Inflammatory macrophage (primary cell): ENCODE results near the gene CREB5.
"Not testable (repeated sequence)": the region's sequence is repeated elsewhere in the genome, so short reads cannot be mapped to it uniquely, and the experiment has no call there.

Experiments
- DNase-seq, 2 donors: peaks; one replicate each; pipeline ENCODE4 v3.0.0-alpha.2; 2020 to 2022

CREB5 gene

DNA sequence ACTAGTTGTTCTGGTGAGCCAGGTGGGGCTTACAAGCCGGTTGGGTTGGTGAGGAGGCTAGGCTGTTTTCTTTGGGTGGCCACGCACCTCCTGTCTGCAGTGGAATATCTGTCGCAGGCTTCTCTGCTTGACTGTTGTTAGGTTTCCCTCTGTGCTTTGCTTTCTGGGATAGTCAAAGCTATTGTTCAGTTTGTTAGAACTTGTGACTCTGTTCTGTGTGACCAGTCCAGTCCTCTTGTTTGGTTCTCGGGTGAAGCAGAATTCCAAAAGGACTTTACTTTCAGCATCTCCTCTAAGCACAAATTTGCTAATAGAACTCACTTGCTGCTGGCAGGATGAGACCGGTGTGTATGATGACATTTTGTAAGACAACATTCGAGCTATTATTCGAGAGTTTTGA is 105.3 kb downstream of the CREB5 start:
- DNase-seq = no peak

DNA sequence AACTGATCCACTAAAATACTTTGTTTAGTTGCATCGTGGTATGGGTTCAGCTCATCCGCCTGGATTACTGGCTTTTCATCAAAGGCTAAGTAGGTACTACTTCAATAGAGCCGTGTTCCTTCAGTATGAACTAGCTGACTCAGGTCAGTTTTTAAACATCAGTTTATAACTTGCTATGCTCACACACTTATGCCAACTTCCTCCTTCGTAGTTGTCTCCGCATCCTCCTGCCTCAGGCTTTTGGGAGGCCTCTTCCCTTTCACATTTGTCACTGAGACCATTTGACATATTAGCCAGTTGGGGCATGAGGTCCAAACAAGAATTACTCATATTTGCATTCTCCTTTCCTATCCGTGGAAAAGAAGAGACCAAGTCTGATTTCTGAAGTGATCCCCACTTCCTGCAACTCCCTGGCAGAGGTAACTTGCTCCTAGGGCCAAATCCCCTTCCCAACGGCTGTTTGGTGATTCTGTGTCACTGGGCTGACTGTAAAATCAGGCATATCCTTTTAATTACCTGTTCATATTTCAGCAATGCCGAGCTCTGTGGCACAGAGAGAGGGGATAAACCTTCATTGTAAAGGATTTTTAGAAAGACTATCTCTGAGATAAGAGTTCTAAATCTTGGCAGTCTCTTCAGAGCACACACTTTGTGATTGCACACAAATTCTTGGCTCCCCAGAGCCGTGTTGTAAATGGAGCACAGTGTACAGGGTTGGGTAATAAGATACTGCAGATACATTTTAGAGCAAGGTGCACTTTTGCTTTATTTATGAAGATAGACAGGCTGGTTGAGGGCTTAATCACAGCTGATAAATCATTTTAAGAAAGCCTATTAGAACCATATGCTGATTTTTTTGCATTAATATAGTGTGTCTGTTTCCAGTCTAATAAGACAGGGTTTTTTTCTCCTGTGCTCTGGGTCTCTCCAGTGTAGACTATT is 108.0 kb downstream of the CREB5 start:
- DNase-seq = peak; percentile 47 to 54

DNA sequence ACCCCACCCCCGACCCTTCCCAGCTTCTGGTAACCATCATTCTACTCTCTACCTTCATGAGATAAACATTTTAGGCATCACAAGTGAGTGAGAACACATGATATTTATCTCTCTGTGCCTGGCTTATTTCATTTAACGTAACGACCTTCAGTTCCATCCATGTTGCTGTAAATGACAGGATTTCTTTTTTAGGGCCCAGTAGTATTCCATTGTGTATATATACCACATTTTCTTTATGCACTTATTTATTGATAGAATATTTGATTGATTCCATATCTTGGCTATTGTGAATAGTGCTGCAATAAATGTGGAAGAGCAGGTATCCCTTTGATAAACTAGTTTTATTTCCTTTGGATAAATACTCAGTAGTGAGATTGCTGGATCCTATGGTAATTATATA is 112.7 kb downstream of the CREB5 start:
- no peak for DNase-seq

DNA sequence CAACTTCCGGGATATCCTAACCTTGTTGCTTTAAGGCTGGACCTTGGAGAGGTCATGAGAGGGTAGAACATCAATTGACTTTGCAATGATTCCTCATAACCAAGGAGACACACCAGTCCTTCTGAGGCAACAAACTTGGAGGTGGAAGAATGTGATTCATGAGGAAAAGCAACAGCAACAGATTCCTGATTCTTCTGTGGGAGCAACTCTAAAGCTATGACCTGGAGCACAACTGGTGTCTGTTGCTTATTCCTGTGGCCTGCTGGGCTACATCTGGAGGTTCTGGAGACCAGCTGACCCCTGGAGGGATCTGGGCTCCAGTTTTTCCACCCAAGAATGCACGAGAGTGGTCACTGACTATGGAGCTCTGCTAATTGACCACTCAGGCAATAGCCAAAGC is 116.6 kb downstream of the CREB5 start:
- DNase-seq = no peak

DNA sequence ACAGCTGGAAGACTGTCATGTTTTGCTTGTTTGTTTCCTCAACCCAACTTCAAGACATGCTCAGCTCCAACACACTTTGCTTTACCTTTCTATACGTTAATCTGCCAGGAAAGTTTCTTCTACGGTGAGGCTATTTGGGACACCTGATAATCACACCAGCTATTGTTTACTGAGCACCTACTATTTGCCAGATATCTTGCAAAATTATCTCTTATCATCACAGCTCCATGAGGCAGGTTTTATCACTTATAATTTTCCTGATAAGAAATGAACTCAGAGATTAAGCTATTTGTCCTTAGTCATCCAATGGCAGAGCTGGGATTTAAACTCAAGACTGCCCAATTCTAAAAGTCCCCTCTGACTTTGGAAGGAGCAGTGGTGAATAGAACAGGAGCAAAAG is 117.4 kb downstream of the CREB5 start:
- DNase-seq = no peak

DNA sequence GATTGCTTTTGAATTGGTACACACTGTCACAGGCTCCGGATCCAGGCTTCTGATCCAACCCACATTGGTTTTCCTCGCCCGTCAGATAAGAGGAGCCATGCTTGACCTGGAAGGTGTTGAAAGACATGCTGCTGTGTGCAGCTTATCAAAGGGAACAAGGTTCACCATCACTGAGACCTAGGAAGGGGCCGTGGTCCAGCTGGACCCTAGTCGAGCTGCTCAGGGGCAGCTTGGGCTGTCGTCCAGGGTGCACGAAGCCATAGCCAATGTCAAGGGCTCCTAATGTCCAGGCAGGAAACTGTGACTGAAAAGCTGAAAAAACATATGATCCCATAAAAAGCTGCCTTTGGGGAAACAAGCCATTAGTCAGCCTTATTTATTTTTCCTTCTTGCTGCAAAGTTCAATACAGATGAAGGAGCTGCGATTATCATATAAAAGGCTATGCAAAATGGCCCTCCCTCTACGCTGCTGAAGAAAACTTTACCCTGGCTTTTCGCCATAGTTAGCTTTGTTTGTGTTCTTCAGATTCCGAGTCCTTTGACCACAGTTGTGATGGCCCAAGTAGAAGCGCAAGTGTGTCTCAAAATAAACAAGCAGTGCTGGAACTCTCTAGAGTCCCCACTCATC is 118.0 kb downstream of the CREB5 start:
- DNase-seq = no peak

DNA sequence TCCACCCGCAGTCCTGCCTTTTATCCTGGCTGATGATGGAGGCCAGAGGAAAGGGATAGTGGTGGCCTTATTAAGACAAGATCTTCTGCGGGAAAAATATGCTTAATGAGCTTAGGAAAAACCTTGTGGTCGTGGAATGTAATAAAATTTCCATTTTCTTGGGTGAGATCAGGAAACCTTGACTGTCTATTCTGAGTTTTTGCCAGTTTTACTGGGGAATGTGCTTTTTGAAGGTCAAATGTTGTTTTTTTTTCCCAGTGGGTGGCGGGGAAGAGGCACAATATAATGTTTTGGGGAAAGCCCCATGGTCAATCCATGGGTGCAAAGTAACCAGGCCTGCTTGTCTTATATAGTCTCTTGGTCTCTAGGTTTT is 118.5 kb downstream of the CREB5 start:
- no peak for DNase-seq

DNA sequence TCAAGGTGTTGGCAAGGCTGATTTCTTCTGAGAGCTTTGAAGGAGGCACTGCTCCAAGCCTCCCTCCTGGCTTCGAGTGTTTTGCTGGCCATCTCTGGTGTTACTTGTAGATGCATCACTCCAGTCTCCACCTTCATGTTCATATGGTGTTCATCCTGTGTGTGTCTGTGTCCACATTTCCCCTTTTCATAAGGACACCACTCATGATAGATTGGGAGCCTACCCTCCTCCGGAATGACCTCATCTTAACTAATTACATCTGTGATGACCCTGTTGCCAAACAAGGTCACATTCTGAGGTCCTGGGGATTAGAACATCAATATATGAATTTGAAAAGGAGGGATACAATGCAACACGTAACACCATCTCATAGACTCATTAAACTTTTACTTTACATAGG is 119.0 kb downstream of the CREB5 start:
- peak; percentile 36 to 39 for DNase-seq

DNA sequence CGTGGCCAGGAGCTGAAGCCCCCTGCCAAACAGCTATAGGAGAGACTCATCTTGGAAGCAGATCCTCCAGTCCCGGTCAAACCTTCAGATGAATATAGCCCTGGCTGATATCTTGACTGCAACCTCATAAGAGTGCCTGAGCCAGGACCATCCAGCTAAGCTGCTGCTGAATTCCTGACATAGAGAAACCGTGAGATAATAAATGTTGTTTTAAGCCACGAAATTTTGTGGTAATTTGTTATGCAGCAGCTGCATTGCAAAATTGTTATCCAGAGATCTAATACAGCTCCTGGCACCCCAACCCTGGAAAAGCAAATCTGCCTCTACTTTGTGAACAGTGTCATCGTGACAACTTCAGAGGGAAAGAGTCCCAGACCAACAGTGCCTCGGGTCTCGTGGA is 119.9 kb downstream of the CREB5 start:
- DNase-seq = no peak

DNA sequence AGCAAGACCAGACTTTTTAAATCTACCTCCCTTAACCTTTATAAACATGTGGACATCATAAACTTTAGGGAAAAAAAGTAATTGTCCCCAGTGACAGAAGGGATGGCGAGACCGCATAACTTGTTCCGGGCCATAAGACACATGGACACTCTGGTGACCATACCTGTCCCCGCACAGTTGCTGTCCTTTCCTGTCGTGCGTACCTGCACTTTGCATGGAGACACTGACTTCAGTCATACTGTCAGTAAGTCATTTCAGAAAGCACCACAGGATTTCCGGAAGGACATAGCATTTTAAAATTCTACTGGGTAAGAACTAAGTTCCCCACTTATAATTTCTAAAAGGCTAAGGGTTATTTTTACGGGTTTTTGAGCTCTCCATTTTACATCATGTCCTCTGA is 120.9 kb downstream of the CREB5 start:
- no peak for DNase-seq

DNA sequence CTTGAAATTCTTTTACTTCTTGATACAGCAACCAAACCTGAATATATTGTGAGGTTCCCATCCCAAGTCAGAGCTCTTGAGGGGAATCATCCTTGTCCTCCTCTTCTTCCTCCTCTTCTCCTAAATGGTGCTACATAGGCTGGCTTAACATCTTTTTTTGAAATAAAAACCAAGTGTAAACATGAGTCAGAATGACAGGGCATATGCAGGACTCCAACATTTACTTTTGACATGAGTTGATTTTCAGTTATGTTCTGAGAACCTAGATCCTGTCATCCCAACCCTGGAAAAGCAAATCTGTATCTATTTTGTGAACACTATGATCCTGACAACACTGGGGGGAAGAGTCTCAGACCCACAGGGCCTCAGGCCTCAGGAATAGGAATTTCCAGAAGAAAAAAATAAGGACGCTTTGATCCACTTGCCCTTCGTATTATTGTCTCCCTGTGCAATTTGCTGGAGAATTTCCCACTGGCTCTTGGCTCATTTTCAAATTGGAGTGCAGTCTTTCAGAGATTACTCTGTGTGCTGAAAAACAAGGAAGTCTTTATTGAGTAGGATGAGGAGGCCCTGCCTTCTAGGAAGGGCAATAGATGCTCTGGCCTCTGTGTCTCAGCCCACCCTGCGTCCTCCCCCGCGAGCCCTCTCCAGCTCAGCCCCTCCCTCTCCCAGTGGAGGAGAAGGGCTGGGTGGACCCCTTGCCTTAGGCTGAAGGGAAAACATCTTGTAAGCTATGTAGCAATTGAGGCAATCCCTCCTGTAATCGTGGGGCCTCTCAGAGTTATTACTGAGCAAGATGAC is 121.6 kb downstream of the CREB5 start:
- peak in 1 of 2 donors; percentile 10 for DNase-seq

DNA sequence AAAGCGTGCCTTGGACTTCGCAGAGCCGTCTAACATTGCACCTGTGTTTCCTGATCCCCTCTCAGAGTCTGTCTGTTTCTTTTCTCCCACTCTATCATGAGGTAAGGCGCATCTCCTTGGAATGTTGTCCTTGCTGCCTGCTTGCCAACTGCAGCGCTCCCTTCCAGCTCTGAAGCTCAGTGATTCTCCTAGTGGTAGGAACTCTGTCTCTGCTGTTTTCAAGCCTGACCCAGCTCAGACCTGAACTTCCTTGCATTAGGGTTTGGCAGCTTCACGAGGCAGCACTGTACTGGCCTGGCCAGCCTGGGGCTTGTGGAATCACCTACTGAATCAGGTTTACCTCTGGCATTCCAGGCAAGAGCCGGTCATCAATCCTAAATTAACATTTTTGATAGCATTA is 123.9 kb downstream of the CREB5 start:
- DNase-seq = no peak

DNA sequence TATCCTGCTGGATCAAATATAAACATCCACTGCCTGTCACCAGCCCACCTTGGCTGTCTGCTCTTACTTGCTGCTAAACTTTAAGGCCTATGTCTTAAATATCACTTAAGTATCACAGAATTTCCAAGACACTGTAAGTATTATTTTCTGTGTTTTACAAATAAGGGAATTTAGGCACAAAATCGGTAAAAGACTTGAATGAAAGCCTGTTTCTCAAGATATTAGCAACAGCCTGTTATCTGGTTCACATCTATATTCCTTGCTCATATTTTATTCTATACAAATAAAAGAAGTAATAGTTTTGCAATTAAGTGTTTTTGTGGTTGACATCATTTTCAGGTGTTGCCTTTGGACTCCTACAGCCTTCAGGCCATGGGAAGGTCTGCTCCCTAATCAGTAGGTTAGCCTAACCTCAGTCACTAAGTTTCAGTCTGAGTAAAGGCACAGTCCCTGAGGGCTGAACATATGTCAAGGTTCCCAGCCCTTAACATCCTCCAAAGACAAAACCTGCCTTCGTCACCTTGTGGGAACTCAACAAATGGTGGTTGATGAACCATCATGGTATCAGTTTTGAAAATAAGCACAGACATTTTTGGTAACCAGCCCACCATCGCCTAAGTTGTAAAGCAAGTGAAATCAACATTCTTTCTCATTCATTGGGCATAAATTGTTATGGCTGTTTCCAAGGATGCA is 127.1 kb downstream of the CREB5 start:
- no peak for DNase-seq

DNA sequence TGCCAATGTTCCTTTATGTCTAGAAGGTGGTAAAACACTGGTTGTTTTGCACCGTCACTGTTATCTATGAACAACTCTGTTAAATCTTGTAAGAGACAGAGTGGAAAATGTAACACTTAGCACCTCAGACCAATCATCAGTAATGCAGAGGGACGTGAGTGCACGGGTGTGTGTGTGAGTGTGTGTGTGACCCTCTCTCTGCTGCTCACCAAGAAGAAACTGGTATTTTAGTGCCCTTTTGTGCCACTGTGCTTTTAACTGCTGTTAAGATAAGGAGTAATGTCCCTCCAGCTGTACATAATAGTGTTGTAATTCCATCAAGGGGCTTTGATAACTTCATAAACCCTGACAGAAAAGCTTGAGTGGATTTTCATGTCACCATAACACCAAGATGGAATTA is 130.1 kb downstream of the CREB5 start:
- no peak for DNase-seq

DNA sequence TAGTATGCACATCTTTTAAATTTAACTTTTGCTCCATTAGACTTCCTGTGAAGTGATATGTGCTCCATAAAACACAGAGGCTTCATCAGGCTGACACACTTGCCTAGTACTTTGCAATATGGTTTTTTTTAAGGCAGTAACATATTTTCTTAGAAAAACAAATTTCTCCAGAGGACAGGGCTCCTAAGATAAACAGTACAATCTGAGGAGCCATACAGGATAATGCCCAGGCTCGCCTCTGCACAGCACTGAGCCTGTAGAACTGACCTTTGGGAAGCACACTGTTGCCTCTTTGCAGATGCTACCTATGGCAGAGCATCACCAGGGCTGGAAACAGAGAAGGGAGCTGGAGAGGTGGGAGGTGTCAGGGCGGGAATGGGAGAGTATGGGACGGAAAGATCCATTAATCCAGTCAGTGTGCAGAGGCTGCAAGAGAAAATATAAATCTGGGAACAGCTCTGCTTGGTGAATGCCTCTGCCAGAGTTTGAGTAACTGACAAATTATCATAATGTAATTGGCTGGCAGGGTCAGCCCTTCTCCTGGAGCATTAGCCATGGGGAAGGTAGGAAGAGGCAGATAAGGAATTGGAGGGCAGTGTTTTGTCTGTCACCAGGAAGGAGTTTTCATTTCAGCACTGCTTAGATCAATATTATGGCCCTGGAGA is 132.3 kb downstream of the CREB5 start:
- DNase-seq = no peak

DNA sequence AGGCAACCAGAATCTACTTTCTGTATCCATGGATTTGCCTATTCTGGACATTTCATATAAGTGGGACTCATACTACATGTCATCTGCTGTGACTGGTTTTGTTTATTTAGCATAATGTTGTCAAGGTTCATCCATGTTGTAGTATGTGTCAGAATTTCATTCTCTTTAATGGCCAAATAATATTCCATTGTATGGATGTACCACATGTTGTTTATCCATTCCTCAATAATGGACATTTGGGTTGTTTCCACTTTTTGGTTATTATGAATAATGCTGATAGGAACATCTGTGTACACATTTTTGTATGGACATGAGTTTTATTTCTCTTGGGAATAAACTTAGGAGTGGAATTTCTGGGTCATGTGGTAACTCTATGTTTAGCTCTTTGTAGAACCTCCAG is 133.7 kb downstream of the CREB5 start:
- DNase-seq = no peak

DNA sequence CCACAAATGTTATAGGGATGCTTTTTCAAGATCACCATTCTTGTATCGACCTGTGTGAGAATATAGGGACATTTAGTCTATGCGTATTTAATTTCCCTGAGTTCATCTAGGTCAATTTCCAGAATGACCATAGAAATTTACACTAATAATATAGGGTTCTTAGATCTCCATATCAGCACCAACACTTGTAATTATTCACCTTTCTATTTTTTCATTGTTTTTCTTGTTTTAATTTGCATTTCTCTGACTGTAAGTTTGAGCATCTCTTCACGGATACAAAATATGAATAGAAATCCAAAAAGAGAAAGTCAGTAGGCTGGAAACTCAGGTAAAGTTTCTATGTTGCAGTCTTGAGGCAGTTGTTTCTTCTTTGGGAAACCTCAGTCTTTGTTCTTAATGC is 134.8 kb downstream of the CREB5 start:
- no peak for DNase-seq

DNA sequence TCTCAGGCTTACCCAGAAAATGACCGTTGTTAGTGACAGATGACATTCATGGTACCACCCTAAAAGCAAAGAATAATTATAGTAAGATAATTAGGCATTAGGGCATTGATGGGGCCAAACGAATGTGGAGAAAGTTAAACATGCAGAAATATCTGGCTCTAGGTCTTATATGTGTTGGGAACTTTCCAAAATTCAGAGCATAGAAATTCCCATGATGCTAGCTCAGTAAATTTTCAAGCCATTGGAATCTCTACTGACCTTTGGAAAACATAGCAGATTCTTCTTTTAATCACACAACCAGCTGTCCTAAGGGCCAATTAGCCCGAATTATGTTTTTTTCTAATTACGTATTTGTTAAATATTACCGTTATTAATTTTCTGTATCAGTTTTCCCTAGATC is 136.1 kb downstream of the CREB5 start:
- no peak for DNase-seq

DNA sequence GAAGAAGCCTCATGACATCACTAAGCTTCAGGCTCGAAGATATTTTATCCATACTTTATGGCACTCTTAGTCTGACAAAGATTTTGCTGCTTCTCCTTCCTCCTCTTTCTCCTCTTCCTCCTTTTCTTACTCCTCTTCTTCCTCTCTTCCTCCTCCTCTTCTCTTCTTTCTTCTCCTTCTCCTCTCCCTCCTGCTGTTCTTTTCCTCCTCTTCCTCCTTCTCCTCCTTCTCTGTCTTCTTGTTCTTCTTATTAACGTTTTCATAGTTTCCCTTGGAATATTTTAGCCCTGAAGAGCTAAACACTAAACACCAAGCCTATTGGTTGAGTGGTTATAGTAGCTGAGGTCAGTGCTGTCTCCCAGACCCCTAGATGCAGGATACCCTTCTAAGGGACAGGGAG is 137.7 kb downstream of the CREB5 start:
- DNase-seq = no peak

DNA sequence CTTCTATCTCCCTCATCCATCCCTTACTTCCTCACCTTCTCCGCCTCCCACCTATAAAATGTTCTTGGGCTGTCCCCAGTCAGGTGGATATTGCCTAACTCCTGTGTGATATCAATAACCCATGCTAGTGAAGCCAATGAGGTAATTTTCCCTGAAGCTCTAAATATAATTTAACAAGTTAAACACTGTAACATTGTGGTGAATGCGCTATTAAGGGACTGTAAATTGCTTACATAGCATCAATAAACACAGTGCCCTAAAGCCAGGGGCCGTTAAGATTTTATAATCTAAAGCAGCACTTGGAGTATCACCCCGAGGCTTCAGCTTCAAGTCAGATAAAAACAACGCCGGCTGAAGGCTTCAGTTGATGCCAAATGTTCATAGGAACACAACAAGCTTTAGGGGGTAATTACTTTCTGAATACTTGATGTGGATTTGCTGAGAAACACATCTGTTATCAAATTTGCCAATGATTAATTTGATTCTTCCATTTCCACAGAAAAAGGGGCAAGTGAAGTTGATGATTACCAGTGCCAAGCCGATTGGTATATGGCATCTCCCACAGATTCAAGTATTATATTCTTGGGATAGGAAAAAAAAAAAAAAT is 138.4 kb downstream of the CREB5 start:
- no peak for DNase-seq

DNA sequence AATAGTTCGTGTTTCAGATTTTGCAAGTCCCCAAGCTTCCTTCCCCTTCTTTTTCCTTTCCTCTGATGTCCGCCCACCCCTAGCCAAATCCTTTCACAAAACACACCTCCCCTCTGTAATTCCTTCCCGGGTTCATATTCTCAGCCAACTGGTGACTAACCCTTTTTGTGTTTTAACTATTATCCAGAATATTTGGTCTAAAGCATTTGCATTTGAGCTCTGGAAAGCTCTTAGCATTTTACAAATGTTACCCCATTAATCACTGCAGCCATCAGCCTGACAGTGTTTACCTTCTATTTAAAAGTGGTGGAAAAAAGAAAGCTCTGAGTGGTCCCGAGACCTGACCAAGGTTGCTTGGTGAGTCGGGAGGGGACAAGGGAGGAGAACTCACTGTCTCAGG is 139.0 kb downstream of the CREB5 start:
- peak; percentile 34 to 37 for DNase-seq

DNA sequence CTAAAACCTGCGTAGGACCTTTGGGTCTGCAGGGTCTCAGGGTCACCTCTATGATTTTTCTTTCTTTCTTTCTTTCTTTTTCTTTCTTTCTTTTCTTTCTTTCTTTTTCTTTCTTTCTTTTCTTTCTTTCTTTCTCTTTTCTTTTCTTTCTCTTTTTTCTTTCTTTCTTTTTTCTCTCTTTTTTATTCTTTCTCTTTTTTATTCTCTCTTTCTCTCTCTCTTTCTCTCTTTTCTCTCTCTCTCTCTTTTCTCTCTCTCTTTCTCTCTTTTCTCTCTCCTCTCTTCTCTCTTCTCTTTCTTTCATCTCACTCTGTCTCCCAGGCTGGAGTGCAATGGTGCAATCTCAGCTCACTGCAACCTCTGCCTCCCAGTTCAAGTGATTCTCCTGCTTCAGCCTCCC is 139.4 kb downstream of the CREB5 start:
- not testable (repeated sequence) for DNase-seq
